DMS79 treated with DMSO at 0.1 percent for 48 hours (cell line): ENCODE measurements around the gene SERPINA3.

Experiments used
- DNase-seq: peaks from one replicate; lab custom pipeline; 2025; lab: John Stamatoyannopoulos, UW

Gene SERPINA3

DNA sequence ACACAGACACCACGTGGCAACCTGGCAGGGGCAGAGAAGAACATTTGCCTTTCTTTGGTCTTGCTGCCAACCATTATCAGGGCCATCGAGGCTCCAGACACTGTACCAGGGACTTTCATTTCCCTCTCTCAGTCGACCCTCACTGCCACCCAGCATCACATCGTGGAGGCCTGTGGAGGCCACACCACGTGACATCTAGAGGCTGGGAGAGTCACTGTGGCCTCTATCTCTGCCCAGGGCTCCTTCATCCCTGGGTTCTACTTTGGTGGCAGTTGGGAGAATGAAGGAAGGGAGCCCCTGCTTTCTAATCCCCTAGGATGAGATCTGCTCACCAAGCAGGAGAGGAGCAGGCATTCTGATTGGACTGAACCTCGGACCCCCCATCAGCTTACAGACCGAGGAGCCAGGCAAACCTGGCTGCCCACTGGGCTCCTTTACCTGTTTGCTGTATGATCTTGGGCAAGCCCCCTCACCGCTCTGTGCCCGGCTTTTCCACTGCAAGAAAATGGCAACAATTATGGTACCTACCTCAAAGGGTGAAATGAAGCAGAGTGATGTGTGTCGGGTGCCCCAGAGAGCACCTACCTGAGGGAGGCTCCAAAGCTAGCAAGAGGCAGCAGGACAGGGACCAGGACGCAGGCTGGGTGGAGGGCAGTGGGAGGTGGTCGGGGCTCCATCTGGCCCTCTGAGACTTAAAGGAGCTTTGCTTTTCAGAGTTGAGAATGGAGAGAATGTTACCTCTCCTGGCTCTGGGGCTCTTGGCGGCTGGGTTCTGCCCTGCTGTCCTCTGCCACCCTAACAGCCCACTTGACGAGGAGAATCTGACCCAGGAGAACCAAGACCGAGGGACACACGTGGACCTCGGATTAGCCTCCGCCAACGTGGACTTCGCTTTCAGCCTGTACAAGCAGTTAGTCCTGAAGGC is 1.8 kb downstream of the SERPINA3 start:
- DNase-seq, result no peak

- DNase-seq, result no peak
These were observed 2.6 kb downstream of the SERPINA3 start for GRCh38 chr14:94614802-94615201.

GRCh38 chr14:94615254-94615653 is 3.1 kb downstream of the SERPINA3 start:
- DNase-seq, result no peak

GRCh38 chr14:94615823-94616570 is 3.8 kb downstream of the SERPINA3 start:
- DNase-seq, result no peak

- no peak for DNase-seq
These were observed 5.3 kb downstream of the SERPINA3 start for GRCh38 chr14:94617366-94617941.

DNA sequence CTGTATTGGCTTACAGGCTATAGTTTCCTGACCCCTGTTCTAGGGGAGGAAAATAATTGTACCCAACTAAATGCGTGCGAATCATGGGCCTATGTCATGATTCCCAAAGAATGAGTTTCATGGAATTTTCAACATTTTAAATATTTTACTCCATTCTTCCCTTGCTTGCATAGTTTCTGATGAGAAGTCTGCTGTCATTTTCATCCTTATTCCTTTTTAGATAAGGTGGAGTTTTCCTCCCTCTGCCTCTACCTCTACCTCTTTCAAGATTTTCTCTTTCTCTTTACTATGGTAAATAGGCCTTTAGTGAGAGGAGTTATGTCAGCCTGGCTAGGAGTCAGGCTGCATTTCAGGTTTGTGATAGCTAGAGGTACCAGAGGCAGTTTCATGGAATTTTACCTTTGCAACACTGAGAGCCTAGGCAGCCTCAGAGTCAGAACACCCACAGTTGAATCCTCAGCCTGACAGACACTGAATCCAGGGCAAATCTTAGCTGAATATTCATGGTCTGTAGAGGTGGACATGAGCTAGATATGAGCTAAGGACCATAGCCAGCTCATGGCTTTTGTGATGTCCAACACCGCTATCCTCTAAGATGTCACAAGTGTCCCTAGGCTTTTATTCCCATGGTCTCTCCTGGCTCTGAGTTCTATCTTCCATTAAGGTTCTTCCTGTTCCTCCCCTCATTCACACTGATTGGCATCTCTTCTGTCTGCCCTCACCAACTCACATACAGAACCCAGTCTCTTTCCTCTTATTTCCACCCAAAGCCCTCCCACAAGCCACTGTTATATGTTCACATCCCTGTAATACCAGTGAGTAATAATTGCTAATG is 6.0 kb downstream of the SERPINA3 start:
- no peak for DNase-seq

DNA sequence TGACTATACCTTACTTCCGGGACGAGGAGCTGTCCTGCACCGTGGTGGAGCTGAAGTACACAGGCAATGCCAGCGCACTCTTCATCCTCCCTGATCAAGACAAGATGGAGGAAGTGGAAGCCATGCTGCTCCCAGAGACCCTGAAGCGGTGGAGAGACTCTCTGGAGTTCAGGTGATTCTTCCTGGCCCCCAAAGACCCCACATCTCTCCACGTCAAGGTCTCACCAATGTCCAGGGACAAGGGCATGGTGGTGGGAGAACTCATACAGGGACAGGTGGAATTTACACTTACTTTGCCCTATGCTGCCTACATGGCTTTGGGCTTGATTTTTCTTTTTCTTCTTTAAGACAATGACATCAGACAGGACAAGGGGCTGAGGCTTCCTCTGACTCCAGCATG is 7.1 kb downstream of the SERPINA3 start:
- no peak for DNase-seq

DNA sequence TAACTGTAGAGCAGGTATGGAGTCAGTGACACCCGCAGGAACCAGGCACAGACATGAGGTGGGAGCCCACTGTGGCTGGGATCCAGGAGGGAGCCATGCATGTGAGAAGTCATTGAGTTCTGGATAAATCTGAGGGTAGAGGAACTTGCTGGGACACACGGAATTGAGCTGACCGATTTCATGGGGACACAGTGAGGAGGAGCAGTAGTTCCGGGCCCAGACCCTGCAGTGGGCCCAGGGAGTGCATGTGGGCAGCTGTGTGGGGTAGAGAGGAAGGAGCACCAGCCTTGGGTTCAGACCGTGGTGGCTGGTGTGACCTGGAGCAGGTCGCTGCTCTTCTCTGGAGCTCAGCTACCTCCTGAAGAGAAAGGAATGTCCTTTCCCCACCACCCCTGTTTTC is 8.4 kb downstream of the SERPINA3 start:
- DNase-seq, result no peak

DNA sequence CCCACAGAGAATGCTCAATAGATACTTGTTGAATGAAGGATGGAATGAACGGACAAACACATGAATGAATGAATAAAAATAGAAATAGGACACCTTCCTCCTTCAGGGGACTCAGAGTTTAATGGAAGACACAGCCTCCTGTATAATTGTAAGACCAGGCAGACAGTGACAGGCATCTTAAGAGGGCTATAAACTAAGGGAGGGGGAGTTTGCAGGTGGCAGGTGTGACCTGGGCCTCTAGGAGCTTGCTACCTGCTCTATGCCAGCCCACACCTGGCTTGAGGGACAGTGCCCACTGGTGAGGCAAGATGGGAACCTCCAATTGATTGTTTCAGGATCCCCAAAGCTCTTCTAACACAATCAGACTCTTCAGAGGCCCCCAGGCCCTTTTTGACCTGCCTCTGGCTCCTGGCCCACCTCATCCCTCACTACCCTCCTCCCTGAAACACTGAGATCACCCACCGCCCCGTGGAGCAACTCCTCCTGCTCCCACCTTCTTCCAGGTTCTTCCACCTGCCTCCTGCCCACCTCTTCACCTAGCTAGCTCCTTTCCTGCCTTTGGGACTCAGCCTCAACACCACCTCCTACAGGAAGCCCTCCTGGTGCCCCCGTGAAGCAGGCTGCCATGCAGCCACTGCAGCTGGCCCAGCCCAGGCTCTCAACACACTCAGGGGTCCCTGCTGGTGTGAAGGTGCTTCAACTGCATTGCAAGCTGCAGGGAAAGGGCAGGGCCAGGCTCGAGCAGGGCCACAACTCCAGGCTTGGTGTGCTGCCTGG is 9.4 kb downstream of the SERPINA3 start:
- DNase-seq, result no peak

DNA sequence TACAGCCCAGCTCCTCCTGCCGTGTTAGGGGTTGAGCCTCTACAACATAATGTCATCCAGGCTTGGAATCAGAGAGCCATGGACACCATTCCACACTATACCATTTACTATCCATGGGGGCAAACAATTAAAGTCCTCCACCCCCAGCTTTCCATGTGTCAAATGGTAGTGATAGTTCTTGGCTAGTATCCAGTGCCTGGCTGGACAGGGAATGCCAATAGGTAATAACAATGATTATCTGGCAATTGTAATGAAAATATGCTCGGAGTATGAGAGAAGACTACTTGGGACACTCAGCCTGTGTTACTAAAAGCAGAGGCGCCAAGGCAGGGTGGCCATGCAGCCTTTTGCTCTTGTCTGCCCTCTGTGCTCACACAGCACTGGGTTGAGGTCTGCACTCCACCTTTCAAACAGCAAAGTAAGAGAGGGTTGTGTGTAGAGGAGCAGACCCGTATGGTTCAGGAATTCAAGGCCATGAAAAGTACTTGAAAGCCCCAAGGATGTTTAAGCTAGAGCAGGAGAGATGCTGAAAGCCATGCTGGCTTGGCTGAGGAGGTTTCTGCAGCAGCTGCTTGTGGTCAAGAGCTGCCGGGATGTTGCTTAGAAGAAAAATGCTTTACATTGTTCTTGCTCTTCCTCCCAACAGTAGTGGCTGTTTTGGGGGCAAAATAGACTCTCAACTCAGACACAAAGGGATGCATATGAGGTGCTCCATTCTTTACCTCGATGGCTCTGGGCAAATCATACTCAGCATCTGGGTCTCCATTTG is 10.6 kb downstream of the SERPINA3 start:
- DNase-seq, result no peak

DNA sequence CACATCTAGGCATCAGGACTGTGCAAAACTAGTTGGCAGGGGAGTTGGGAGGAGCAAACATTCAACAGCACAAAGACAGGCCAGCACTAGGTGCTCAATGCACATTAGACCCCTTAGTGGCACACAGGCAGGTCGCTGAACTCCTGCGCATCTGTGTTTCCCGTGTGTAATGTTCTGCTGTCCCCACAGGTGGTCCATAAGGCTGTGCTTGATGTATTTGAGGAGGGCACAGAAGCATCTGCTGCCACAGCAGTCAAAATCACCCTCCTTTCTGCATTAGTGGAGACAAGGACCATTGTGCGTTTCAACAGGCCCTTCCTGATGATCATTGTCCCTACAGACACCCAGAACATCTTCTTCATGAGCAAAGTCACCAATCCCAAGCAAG is 11.2 kb downstream of the SERPINA3 start:
- no peak for DNase-seq

DNA sequence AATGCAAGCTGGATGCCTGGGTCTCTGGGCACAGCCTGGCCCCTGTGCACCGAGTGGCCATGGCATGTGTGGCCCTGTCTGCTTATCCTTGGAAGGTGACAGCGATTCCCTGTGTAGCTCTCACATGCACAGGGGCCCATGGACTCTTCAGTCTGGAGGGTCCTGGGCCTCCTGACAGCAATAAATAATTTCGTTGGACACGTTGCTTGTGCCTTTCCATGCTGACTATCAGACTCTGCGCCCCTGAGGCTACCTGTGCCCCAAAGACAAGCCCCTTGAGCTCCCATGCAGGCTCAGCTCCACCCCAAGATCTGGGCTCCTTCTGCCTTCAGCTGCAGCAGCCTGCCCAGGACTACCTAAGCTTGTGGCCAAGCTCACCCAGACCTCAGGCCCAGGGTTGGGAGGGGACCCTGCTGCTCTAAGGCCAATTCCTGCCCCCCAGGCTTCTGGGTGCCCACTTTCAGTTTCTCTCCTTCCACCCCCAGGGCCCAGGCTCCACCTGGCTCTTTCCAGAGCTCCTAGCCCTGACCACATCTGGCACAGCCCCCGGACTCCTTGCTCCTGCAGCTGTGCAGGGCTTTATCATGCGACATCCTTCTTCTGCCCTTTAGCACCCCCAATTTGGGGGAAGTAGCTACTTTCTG is 11.8 kb downstream of the SERPINA3 start:
- DNase-seq, result no peak

DNA sequence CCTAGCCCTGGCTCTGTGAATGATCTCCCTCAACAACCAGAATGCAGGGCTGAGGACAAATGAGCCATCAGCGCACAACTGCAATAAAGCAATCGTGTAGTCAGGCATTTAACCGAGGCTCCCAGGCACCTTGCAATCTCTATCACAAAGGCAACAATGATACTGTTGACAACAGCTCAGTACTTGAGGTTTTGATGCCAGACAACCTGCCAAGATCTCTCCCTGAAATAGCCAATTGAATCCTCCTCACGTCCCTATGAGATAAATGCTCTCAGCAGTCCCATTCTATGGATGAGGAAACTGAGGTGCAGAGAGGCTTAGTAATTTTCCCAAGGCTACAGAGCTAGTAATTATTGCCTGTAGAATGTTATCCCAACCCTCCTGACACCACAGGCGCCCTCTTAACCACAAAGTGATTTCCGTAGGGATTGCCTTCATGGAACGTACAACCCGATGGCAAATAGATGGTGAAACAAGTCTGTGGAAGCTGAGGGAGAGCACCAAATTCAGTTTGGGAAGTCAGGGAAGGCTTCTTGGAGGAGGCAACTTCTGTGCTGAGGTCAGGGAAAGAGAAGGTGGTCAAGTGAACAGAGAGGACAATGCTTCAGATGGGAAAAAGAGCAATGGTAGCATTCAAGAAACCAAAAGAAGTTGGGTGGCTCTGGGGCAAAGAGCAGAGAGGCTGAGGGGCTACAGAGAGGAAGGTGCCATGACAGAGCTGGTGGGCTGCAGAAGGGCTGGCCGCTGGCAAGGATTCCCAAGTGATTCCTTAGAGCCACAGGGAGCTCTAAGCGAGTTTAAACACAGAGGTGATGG is 12.6 kb downstream of the SERPINA3 start:
- no peak for DNase-seq

DNA sequence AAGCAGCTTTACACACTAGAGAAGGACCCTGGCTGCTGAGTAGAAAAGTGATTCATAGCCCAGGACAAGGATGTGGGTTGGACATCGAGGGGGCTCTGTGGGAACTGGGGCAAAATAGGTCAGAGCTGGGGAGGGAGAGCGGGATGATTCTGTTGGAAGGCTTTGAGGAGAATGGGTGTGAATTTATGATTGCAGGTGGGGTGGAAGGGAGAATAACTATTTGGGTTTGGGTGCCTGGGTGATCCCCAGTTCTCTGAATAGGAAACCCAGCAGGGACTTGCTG is 13.1 kb downstream of the SERPINA3 start:
- DNase-seq, result no peak

GRCh38 chr14:94628578-94628977 is 16.4 kb downstream of the SERPINA3 start:
- no peak for DNase-seq

- no peak for DNase-seq
These were observed 18.2 kb downstream of the SERPINA3 start for GRCh38 chr14:94630396-94630795.

GRCh38 chr14:94631050-94631449 is 18.9 kb downstream of the SERPINA3 start:
- DNase-seq, result no peak

- no peak for DNase-seq
These were observed 19.5 kb downstream of the SERPINA3 start for GRCh38 chr14:94631536-94632304.

GRCh38 chr14:94632305-94632590 is 20.1 kb downstream of the SERPINA3 start:
- no peak for DNase-seq
